KG1 (cell line): ENCODE results near the gene CD163L1.
"Not testable (repeated sequence)": the region's sequence is repeated elsewhere in the genome, so short reads cannot be mapped to it uniquely, and the experiment has no call there.

ENCODE experiments used
- DNase-seq: peaks from one replicate; lab custom pipeline; 2025; lab: John Stamatoyannopoulos, UW

Gene CD163L1

GRCh38 chr12:7404275-7404674, 39.7 kb downstream of the CD163L1 start:
- no peak for DNase-seq

GRCh38 chr12:7403466-7403865, 40.5 kb downstream of the CD163L1 start:
- DNase-seq: no peak

GRCh38 chr12:7399089-7399488, 44.9 kb downstream of the CD163L1 start:
- no peak for DNase-seq

- DNase-seq: no peak
Observed at GRCh38 chr12:7396418-7396817, 47.5 kb downstream of the CD163L1 start.

- no peak for DNase-seq
Observed at GRCh38 chr12:7395950-7396349, 48.0 kb downstream of the CD163L1 start.

- DNase-seq: no peak
Observed at GRCh38 chr12:7387289-7387688, 56.7 kb downstream of the CD163L1 start.

GRCh38 chr12:7383157-7383556, 60.8 kb downstream of the CD163L1 start:
- no peak for DNase-seq

GRCh38 chr12:7376196-7376595, 67.8 kb downstream of the CD163L1 start:
- DNase-seq: no peak

GRCh38 chr12:7375145-7375543, 68.8 kb downstream of the CD163L1 start:
- DNase-seq: no peak

- DNase-seq: no peak
Observed at GRCh38 chr12:7374423-7375144, 69.4 kb downstream of the CD163L1 start.

- DNase-seq: no peak
Observed at GRCh38 chr12:7373226-7373625, 70.7 kb downstream of the CD163L1 start.

- DNase-seq: no peak
Observed at GRCh38 chr12:7369274-7369729, 74.7 kb downstream of the CD163L1 start.

GRCh38 chr12:7362734-7363133, 81.2 kb downstream of the CD163L1 start:
- DNase-seq: no peak

- DNase-seq: no peak
Observed at GRCh38 chr12:7361265-7361664, 82.7 kb downstream of the CD163L1 start.

- no peak for DNase-seq
Observed at GRCh38 chr12:7354529-7354928, 89.4 kb downstream of the CD163L1 start.

- no peak for DNase-seq
Observed at GRCh38 chr12:7352661-7353060, 91.3 kb downstream of the CD163L1 start.

- no peak for DNase-seq
Observed at GRCh38 chr12:7351177-7351576, 92.8 kb downstream of the CD163L1 start.

- DNase-seq: no peak
Observed at GRCh38 chr12:7349418-7349817, 94.5 kb downstream of the CD163L1 start.

- DNase-seq: no peak
Observed at GRCh38 chr12:7346551-7347225, 97.3 kb downstream of the CD163L1 start.

- no peak for DNase-seq
Observed at GRCh38 chr12:7344833-7345606, 98.9 kb downstream of the CD163L1 start.

- no peak for DNase-seq
Observed at GRCh38 chr12:7339675-7340074, 104.3 kb downstream of the CD163L1 start.

- DNase-seq: not testable (repeated sequence)
Observed at GRCh38 chr12:7337790-7338189, 106.2 kb downstream of the CD163L1 start.

- DNase-seq: no peak
Observed at GRCh38 chr12:7327918-7328317, 116.0 kb downstream of the CD163L1 start.
